Endodermal cell (in vitro differentiated cells): ENCODE results near the gene IRF4. TPM values are rescaled to one million over a fixed set of nuclear protein-coding genes. Genes with fewer than 3 reads are reported as not detected.

Experiments
- DNase-seq: peaks from one replicate; pipeline ENCODE4 v3.0.0-alpha.2; 2017
- H3K27ac ChIP-seq: 2 replicates; pipeline ENCODE4 v1.5.1; 2013; ENCODE audit warnings: mild to moderate bottlenecking, low read depth, low read length, moderate library complexity
- H3K27me3 ChIP-seq: 2 replicates; pipeline ENCODE4 v1.6.1; 2013; ENCODE audit warnings: mild to moderate bottlenecking, low read length, moderate library complexity; ENCODE audit not compliant: insufficient read depth, control insufficient read depth, poor library complexity, severe bottlenecking
- H3K36me3 ChIP-seq: 2 replicates; pipeline ENCODE4 v1.7.0; 2013; ENCODE audit warnings: mild to moderate bottlenecking, low read length, moderate library complexity; ENCODE audit not compliant: control insufficient read depth, insufficient read depth
- H3K4me1 ChIP-seq: one replicate; pipeline ENCODE4 v1.7.0; 2013; ENCODE audit warnings: low read length; ENCODE audit not compliant: control insufficient read depth, insufficient read depth
- H3K4me3 ChIP-seq: 2 replicates; pipeline ENCODE4 v1.5.1; 2013; ENCODE audit warnings: mild to moderate bottlenecking, low read length, moderate library complexity
- H3K9ac ChIP-seq: 2 replicates; pipeline ENCODE4 v1.6.1; 2013; ENCODE audit warnings: mild to moderate bottlenecking, low read length, moderate library complexity; ENCODE audit not compliant: poor library complexity, severe bottlenecking; ENCODE audit errors: extremely low read depth
- H3K9me3 ChIP-seq: 2 replicates; pipeline ENCODE4 v1.6.1; 2013; ENCODE audit warnings: mild to moderate bottlenecking, low read length, moderate library complexity; ENCODE audit not compliant: control insufficient read depth
- H3K27ac Mint-ChIP-seq: 2 replicates; pipeline ENCODE4 v1.8.0; 2020; ENCODE audit warnings: mixed read lengths
- H3K27me3 Mint-ChIP-seq: 2 replicates; pipeline ENCODE4 v1.8.0; 2021; ENCODE audit warnings: mild to moderate bottlenecking, mixed read lengths; ENCODE audit not compliant: insufficient read depth
- H3K36me3 Mint-ChIP-seq: 2 replicates; pipeline ENCODE4 v1.8.0; 2020; ENCODE audit warnings: low read depth, mixed read lengths
- H3K4me1 Mint-ChIP-seq: 2 replicates; pipeline ENCODE4 v1.8.0; 2020; ENCODE audit warnings: mixed read lengths
- H3K4me3 Mint-ChIP-seq: 2 replicates; pipeline ENCODE4 v1.8.0; 2020; ENCODE audit warnings: mild to moderate bottlenecking, moderate library complexity, mixed read lengths
- H3K9me3 Mint-ChIP-seq: 2 replicates; pipeline ENCODE4 v1.8.0; 2020; ENCODE audit warnings: mild to moderate bottlenecking, mixed read lengths
- WGBS, 2 experiments: methylation state at CpG; one replicate each; pipeline versions ENCODE4 v1.1.5 to v1.1.7; 2013; ENCODE audit warnings: missing lambda C conversion rate in 2 of 2, mixed read lengths in 1 of 2; ENCODE audit not compliant: insufficient coverage in 1 of 2, insufficient read length in 1 of 2; 5-methylcytosine and 5-hydroxymethylcytosine counted together
- total RNA-seq, 2 donors: library from RNA; stranded (reverse); fragmentation: NEBNext Ultra II Directional in 1 of 2; extraction: Animal tissue kit (Norgen Biotek cat#: 25700) in 1 of 2; gene quantifications; 2 replicates in 1 of 2; 3 replicates in 1 of 2; pipeline ENCODE4 v1.2.1, GENCODE V29; 2021
- TF ChIP-seq, protein P1 (sequence below): fragments of 200-600 bp; sonication (generic); conservative IDR thresholded peaks from 2 replicates; pipeline ENCODE4 v1.5.0; 2021; ENCODE audit warnings: antibody characterized with exemption, mild to moderate bottlenecking

Gene IRF4
- total RNA-seq, 2 donors from 2014 or later: not detected

DNA sequence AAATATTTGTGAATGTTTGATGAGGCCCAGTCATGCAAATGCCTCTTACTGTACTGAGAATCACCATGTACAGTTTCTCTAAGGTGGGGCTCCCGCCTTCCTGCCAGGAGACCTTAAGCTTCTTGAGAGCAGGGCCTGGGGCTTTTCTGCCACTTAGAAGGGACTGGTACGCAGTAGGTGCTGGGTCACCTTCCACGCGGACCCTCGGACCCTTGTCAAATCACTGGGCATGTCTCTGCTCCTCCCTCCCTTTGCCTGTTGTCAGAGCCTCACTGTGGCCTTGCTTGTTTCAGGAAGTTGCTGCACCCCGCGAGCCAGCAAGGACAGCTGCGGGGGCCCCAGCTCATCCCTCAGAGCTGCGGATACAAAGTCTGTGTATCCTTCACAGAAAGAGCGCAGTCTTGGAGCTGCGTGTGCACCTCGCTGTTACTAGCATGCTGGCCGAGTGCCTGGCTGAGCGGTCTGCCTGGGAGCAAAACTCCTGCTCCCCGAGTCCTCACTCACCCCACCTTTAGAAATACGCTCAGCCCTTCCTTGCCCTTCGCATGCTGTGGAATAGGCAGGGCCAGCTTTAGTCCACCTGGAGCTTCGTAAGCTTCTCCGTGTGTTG, 30.7 kb upstream of the IRF4 start:
- Mint-ChIP-seq H3K27me3 (no peaks in the 10 kb centered on the region), H3K36me3 (peaks cover 4% of the 10 kb centered on the region), H3K9me3 (peaks cover 95% of the 10 kb centered on the region), H3K4me3 (no peak overlapping the region), H3K4me1 (no peaks in the 10 kb centered on the region), H3K27ac (no peak overlapping the region)
- no peak overlapping the region for H3K27ac ChIP-seq
- 85 to 87% methylated on average over 19 of the region's 19 CpGs for WGBS, 2 experiments
- H3K9me3 ChIP-seq: peaks cover 27% of the 10 kb centered on the region
- no peak overlapping the region for H3K9ac ChIP-seq
- no peaks in the 10 kb centered on the region for H3K4me1 ChIP-seq
- no peak for DNase-seq
- H3K4me3 ChIP-seq: no peak overlapping the region
- H3K27me3 ChIP-seq: no peaks in the 10 kb centered on the region
- TF ChIP-seq, protein P1, sequence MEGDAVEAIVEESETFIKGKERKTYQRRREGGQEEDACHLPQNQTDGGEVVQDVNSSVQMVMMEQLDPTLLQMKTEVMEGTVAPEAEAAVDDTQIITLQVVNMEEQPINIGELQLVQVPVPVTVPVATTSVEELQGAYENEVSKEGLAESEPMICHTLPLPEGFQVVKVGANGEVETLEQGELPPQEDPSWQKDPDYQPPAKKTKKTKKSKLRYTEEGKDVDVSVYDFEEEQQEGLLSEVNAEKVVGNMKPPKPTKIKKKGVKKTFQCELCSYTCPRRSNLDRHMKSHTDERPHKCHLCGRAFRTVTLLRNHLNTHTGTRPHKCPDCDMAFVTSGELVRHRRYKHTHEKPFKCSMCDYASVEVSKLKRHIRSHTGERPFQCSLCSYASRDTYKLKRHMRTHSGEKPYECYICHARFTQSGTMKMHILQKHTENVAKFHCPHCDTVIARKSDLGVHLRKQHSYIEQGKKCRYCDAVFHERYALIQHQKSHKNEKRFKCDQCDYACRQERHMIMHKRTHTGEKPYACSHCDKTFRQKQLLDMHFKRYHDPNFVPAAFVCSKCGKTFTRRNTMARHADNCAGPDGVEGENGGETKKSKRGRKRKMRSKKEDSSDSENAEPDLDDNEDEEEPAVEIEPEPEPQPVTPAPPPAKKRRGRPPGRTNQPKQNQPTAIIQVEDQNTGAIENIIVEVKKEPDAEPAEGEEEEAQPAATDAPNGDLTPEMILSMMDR: no peak
- H3K36me3 ChIP-seq: no peaks in the 10 kb centered on the region

DNA sequence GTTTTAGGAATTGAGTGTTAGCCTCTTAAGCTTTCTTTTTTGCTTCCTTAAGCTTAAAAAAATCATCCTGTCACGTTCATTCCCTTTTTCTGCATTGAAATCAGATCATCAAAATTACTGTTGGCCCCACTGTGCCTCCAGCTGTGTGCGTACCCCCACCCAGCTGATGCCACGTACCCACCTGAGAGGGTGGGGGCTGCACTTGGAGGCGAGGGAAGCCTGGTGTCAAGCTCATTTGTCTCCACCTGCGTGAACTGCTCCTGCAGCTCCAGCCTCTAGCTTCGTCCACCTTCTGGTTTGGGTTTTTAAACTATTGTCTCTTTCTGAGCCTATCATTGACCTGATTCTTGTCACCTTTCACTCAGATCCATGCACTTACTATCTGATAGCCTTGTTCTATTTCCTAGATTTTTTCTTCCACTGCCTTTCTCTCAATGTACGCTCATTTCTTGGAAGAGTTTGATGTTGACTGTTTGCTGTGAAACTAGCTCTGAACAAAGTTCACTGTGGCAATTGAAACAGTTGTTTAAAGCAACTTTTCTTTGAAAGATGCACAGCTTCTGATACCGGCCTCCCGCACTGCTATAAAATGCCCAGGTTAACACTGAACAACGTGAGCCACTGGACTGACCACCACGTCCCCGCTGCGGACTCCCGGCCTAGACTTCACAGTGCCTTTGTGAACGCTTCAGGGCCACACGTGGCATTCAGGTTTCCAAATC, 30.0 kb upstream of the IRF4 start:
- Mint-ChIP-seq H3K4me1 (peaks cover 3% of the 10 kb centered on the region), H3K9me3 (peaks cover 93% of the 10 kb centered on the region), H3K36me3 (peaks cover 4% of the 10 kb centered on the region), H3K27ac (no peak overlapping the region), H3K4me3 (no peak overlapping the region), H3K27me3 (no peaks in the 10 kb centered on the region)
- H3K9me3 ChIP-seq: peaks cover 27% of the 10 kb centered on the region
- no peaks in the 10 kb centered on the region for H3K36me3 ChIP-seq
- DNase-seq: no peak
- WGBS, 2 experiments: 88 to 90% methylated on average over 14 to 16 of the region's 16 CpGs
- H3K9ac ChIP-seq: no peak overlapping the region
- H3K4me1 ChIP-seq: no peaks in the 10 kb centered on the region
- no peaks in the 10 kb centered on the region for H3K27me3 ChIP-seq
- H3K4me3 ChIP-seq: no peak overlapping the region
- TF ChIP-seq, protein P1: no peak
- H3K27ac ChIP-seq: no peak overlapping the region

DNA sequence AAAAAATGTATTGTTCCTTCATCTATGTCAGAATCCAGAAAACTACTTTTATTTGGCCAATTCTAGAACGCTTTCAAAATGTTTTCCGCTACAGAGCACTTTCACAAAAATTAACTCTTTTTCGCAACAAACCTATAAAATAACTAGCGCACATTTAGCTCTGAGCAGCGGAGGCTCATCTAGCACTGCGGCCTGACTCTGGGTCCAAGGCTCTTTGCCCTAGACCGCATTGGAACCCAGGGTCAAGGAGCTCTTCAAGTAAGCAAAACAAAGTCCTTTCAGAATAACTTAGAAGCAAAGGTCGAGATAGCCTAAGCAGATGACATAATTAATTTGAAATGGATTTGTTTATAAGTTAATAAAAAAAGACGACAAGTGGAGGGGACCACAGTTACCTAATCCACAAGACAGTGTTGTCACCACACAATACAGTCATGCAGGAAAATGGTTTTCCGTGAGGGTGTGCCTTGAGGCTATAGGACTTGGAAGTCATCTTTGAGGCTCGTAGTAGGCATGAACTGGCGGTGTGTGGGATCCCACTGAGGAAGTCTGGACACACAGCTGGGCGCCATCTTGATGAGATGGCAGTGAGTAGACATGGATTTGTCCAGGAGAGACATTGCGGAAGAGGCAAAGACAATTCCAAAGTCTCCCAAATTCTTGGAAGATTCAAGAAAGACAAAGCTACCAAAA, 29.2 kb upstream of the IRF4 start:
- Histone ChIP-seq H3K27ac (no peak overlapping the region), H3K36me3 (no peaks in the 10 kb centered on the region), H3K27me3 (no peaks in the 10 kb centered on the region), H3K4me1 (no peaks in the 10 kb centered on the region), H3K9ac (no peak overlapping the region), H3K4me3 (no peak overlapping the region), H3K9me3 (peaks cover 27% of the 10 kb centered on the region)
- Mint-ChIP-seq H3K36me3 (peaks cover 4% of the 10 kb centered on the region), H3K4me1 (peaks cover 4% of the 10 kb centered on the region), H3K27ac (no peak overlapping the region), H3K4me3 (no peak overlapping the region), H3K9me3 (peaks cover 93% of the 10 kb centered on the region), H3K27me3 (no peaks in the 10 kb centered on the region)
- TF ChIP-seq, protein P1: no peak
- 78 to 81% methylated on average over 14 of the region's 14 CpGs for WGBS, 2 experiments
- DNase-seq: no peak
